Endothelial cell of umbilical vein (primary cell): ENCODE measurements around the gene CD248. TPM values are rescaled to one million over a fixed set of nuclear protein-coding genes. Genes with fewer than 3 reads are reported as not detected.

ENCODE experiments used
- BruUV-seq: library from RNA; stranded (reverse); fragments of 400-500 nt; replicated peaks from 2 replicates; lab custom pipeline; 2021; lab: Mats Ljungman, UMichigan
- CTCF ChIA-PET: fragments of 300-600, 350-600 bp; sonication (Branson Sonifier 250); formaldehyde crosslinking; loops from one replicate; lab custom pipeline; 2021; ENCODE audit warnings: antibody characterized with exemption, inconsistent platforms; lab: Charles Lee
- POLR2A ChIA-PET: fragments of 300-600, 350-600 bp; sonication (Branson Sonifier 250); formaldehyde crosslinking; loops from one replicate; lab custom pipeline; 2021; ENCODE audit warnings: antibody characterized with exemption, inconsistent platforms; lab: Charles Lee
- DNase-seq: peaks from one replicate; pipeline ENCODE4 v3.0.0-alpha.2; 2011; ENCODE audit warnings: low read depth, low spot score
- FAIRE-seq: peaks from 2 replicates; lab custom pipeline; 2011; peaks lifted over from hg19 to GRCh38; lab: Jason Lieb, UNC
- H2AFZ ChIP-seq: 2 replicates; pipeline ENCODE4 v1.6.0; 2012; ENCODE audit warnings: low read depth, low read length, control low read depth, inconsistent platforms
- H3K27ac ChIP-seq: 2 replicates; pipeline ENCODE4 v1.5.1; 2011; ENCODE audit warnings: low read depth, mild to moderate bottlenecking, control low read depth, low read length, moderate library complexity; ENCODE audit not compliant: insufficient read depth
- H3K27me3 ChIP-seq, 2 experiments: 2 replicates each; pipeline versions ENCODE4 v1.6.0 to v1.6.1; 2011; ENCODE audit warnings: low read length in 2 of 2, mixed read lengths in 1 of 2; ENCODE audit not compliant: control insufficient read depth in 2 of 2, insufficient read depth in 2 of 2
- H3K36me3 ChIP-seq, 2 experiments: 2 replicates in 1 of 2; 3 replicates in 1 of 2; pipeline ENCODE4 v1.5.1; 2011; ENCODE audit warnings: low read length in 2 of 2, mild to moderate bottlenecking in 1 of 2, moderate library complexity in 1 of 2; ENCODE audit not compliant: control insufficient read depth in 2 of 2, insufficient read depth in 2 of 2; ENCODE audit errors: extremely low read depth in 1 of 2
- H3K4me1 ChIP-seq: 3 replicates; pipeline ENCODE4 v1.5.1; 2011; ENCODE audit warnings: mild to moderate bottlenecking, low read length; ENCODE audit not compliant: control insufficient read depth, insufficient read depth; ENCODE audit errors: extremely low read depth
- H3K4me2 ChIP-seq: 2 replicates; pipeline ENCODE4 v1.6.1; 2011; ENCODE audit warnings: low read length, control low read depth, mixed read lengths; ENCODE audit not compliant: insufficient read depth
- H3K4me3 ChIP-seq, 3 experiments: fragments of 200-600 bp in 1 of 3; sonication (generic), shearing (Covaris generic) in 1 of 3; replicated peaks in 1 of 3; 2 replicates each; pipeline ENCODE4 v1.5.1; 2011 to 2016; ENCODE audit warnings: control low read depth in 3 of 3, low read length in 3 of 3, mild to moderate bottlenecking in 2 of 3, inconsistent platforms in 1 of 3, low read depth in 1 of 3, moderate library complexity in 1 of 3; ENCODE audit not compliant: insufficient read depth in 1 of 3
- H3K79me2 ChIP-seq: 2 replicates; pipeline ENCODE4 v1.6.0; 2012; ENCODE audit warnings: low read length, inconsistent platforms; ENCODE audit not compliant: control insufficient read depth, insufficient read depth
- H3K9ac ChIP-seq: replicated peaks from 2 replicates; pipeline ENCODE3; 2011; ENCODE audit warnings: low read length, control low read depth; ENCODE audit not compliant: insufficient read depth; ENCODE audit errors: extremely low read depth
- H3K9me1 ChIP-seq: replicated peaks from 3 replicates; pipeline ENCODE4 v1.6.0; 2011; ENCODE audit warnings: mild to moderate bottlenecking, low read length; ENCODE audit not compliant: control insufficient read depth, insufficient read depth; ENCODE audit errors: extremely low read depth
- H3K9me3 ChIP-seq: replicated peaks from 2 replicates; pipeline ENCODE4 v1.5.1; 2012; ENCODE audit warnings: low read length, inconsistent platforms; ENCODE audit not compliant: control insufficient read depth, insufficient read depth
- H4K20me1 ChIP-seq: replicated peaks from 2 replicates; pipeline ENCODE3; 2011; ENCODE audit warnings: mild to moderate bottlenecking, low read length; ENCODE audit not compliant: control insufficient read depth, insufficient read depth; ENCODE audit errors: extremely low read depth
- CTCF ChIP-seq, 2 donors: IDR thresholded peaks; 1 replicate in 1 of 2; 2 replicates in 1 of 2; pipeline ENCODE4 v1.5.1; 2011; ENCODE audit warnings: low read length in 2 of 2, mild to moderate bottlenecking in 2 of 2, moderate library complexity in 2 of 2, control low read depth in 1 of 2, inconsistent platforms in 1 of 2, low read depth in 1 of 2; ENCODE audit not compliant: insufficient read depth in 1 of 2; ENCODE audit errors: extremely low read depth in 1 of 2
- EZH2 ChIP-seq: IDR thresholded peaks from 2 replicates; pipeline ENCODE4 v1.6.1; 2012; ENCODE audit warnings: borderline replicate concordance, low read depth, mild to moderate bottlenecking, moderate library complexity, low read length, inconsistent platforms; ENCODE audit not compliant: severe bottlenecking
- FOS ChIP-seq: IDR thresholded peaks from 2 replicates; pipeline ENCODE4 v1.6.1; 2011; ENCODE audit warnings: mild to moderate bottlenecking, low read length, moderate library complexity, borderline replicate concordance; ENCODE audit not compliant: insufficient read depth
- GATA2 ChIP-seq: IDR thresholded peaks from 2 replicates; pipeline ENCODE4 v1.7.0; 2011; ENCODE audit warnings: low read depth, mild to moderate bottlenecking, moderate library complexity, mixed read lengths, low read length; ENCODE audit not compliant: insufficient read length, insufficient read depth
- JUN ChIP-seq: IDR thresholded peaks from 2 replicates; pipeline ENCODE4 v1.6.1; 2011; ENCODE audit warnings: borderline replicate concordance, low read depth; ENCODE audit not compliant: insufficient read length, insufficient read depth
- MAX ChIP-seq: IDR thresholded peaks from 2 replicates; pipeline ENCODE4 v1.6.1; 2011; ENCODE audit not compliant: insufficient read depth, insufficient read length
- MYC ChIP-seq: IDR thresholded peaks from one replicate; pipeline ENCODE4 v1.6.1; 2011; ENCODE audit warnings: mild to moderate bottlenecking, low read depth, low read length
- POLR2A ChIP-seq: IDR thresholded peaks from 2 replicates; pipeline ENCODE4 v1.6.1; 2012; ENCODE audit warnings: low read depth, mild to moderate bottlenecking, control low read depth, low read length
- POLR2AphosphoS5 ChIP-seq: IDR thresholded peaks from 2 replicates; pipeline ENCODE4 v1.6.1; 2012; ENCODE audit warnings: low read depth, mild to moderate bottlenecking, control low read depth, low read length, moderate library complexity; ENCODE audit not compliant: insufficient read depth
- dilution Hi-C: fragments of 300-500 bp; cut with MboI; formaldehyde crosslinking; loops from one replicate; pipeline ENCODE4 v1.15.0; 2019; ENCODE audit warnings: low sequenced_read_pairs; ENCODE audit not compliant: extremely low pct_ligation_motif_present
- intact Hi-C: fragments of 100-400 bp; cut with micrococcal nuclease; formaldehyde crosslinking; loops from one replicate; pipeline ENCODE4 v1.10.0; 2022
- polyA plus RNA-seq, 4 experiments: library from polyadenylated mRNA; depleted of rRNA in 3 of 4; stranded (reverse) in 3 of 4; unstranded in 1 of 4; fragments of >200 nt; gene quantifications; 2 replicates each; pipeline versions ENCODE4 v1.2.1 to v1.2.3, GENCODE V29; 2011 to 2012; ENCODE audit warnings: missing spikeins in 1 of 4
- total RNA-seq: library from RNA; stranded (reverse); gene quantifications from 2 replicates; pipeline ENCODE4 v1.2.3, GENCODE V29; 2021

The CD248 gene
- total and polyA plus RNA-seq, 2 donors (not counting 3 experiments of a cell fraction or from before 2014, with no cell fraction given) = 0.10 TPM; not detected in 1

- Histone ChIP-seq H3K9ac (no peak overlapping the region), H3K9me3 (no peaks in the 10 kb centered on the region), H4K20me1 (no peaks in the 10 kb centered on the region), H3K79me2 (peaks cover 12% of the 10 kb centered on the region), H3K4me1 (peaks cover 13% of the 10 kb centered on the region), H3K27ac (no peak overlapping the region), H3K36me3 (peaks cover 0 to 2% of the 10 kb centered on the region in 2 experiments), H3K27me3 (peaks cover 20% of the 10 kb centered on the region in 2 experiments), H3K4me3 (no peak overlapping the region), H3K4me2 (no peak overlapping the region), H3K9me1 (no peaks in the 10 kb centered on the region), H2AFZ (no peak overlapping the region)
- ChIA-PET CTCF (interaction anchor here (1.9 kb wide), 1 partner anchor 8 kb away, joined by 10 read pairs; no protein-coding TSS in a partner anchor), POLR2A (no interaction called here)
- no peak for TF ChIP-seq EZH2
- TF ChIP-seq GATA2 = no peak
- no peak for TF ChIP-seq POLR2AphosphoS5
- TF ChIP-seq MAX = no peak
- no peak for TF ChIP-seq JUN
- TF ChIP-seq POLR2A = no peak
- no peak for TF ChIP-seq FOS
- TF ChIP-seq CTCF (IDR thresholded peaks at IDR 0.05; ENCODE audit: extremely low read depth in 1 of 2, insufficient read depth in 1 of 2, low read depth in 1 of 2, low read length in 2 of 2) = no peak
- TF ChIP-seq MYC = no peak
- dilution Hi-C loops = no loop called here
- BruUV-seq = no TSS peak
- intact Hi-C loops = no loop called here
- FAIRE-seq = no peak
- DNase-seq = no peak
Measured at GRCh38 chr11:66290330-66290621, 26.6 kb downstream of the CD248 start.
